Activated T-cell treated with anti-CD3 and anti-CD28 coated beads for 4 hours (primary cell): ENCODE data around the gene GLYATL1.
"Not testable (repeated sequence)": the region's sequence is repeated elsewhere in the genome, so short reads cannot be mapped to it uniquely, and the experiment has no call there.

Experiments used
- DNase-seq: peaks from one replicate; pipeline ENCODE4 v3.0.0-alpha.2; 2020

GLYATL1 gene

DNA sequence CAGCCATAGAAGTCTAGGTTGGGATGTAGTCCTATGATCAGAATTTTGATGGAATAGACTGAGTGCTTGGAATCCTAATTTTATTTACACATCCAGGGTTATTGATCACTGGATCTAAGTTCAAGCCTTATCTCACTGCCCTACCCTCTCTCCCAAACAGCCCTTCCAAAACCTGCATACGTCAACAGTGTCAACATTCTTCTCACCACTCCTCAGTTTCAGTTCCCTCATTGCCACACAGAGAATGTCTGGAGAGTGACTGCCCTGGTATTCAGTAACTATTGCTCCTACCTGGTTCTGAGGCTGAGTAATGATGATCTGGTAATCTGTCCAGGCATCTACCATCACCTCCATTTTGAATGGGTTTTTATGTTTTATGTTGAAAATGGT, 60.0 kb downstream of the GLYATL1 start:
- DNase-seq: no peak

GRCh38 chr11:59000003-59000402, 60.7 kb downstream of the GLYATL1 start:
- no peak for DNase-seq

DNA sequence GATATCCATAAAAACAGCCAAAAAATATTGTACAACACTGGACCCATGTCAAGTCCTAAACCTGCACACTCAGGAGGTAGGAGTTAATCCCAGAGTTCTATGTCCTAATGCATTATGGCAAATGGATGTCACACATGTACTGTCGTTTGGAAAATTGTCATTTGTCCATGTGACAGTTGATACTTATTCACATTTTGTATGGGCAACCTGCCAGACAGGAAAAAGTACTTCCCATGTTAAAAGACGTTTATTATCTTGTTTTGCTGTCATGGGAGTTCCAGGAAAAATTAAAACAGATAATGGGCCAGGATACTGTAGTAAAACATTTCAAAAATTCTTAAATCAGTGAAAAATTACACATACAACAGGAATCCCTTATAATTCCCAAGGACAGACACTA, 62.7 kb downstream of the GLYATL1 start:
- not testable (repeated sequence) for DNase-seq
